ENCODE measurements around the gene TRIM50.
"Not testable (repeated sequence)": the region's sequence is repeated elsewhere in the genome, so short reads cannot be mapped to it uniquely, and the experiment has no call there.

TRIM50 gene

GRCh38 chr7:73327922-73328321 lies at the start of gene TRIM50, which contains the start of gene FKBP6:
TRIM50 (minus strand) TSS chr7:73328082; CDS start chr7:73324787, 3,295 bp downstream.
FKBP6 (plus strand) TSS chr7:73328161; CDS start chr7:73328429, 268 bp downstream.
- DNase-seq (ENCODE audit: low spot score), result not testable (repeated sequence)

- DNase-seq (ENCODE audit: low spot score), result no peak
These were observed 49.0 kb upstream of the TRIM50 start for GRCh38 chr7:73376671-73377412.

GRCh38 chr7:73376262-73376661 lies 48.4 kb upstream of the TRIM50 start:
- not testable (repeated sequence) for DNase-seq (ENCODE audit: low spot score)

GRCh38 chr7:73373741-73374140 lies 45.9 kb upstream of the TRIM50 start:
- DNase-seq (ENCODE audit: low spot score), result no peak

- no peak for DNase-seq (ENCODE audit: low spot score)
These were observed 41.7 kb upstream of the TRIM50 start for GRCh38 chr7:73369622-73370021.

GRCh38 chr7:73369009-73369408 lies 41.1 kb upstream of the TRIM50 start:
- DNase-seq (ENCODE audit: low spot score), result no peak

GRCh38 chr7:73366990-73367389 lies 39.1 kb upstream of the TRIM50 start:
- no peak for DNase-seq (ENCODE audit: low spot score)

GRCh38 chr7:73366127-73366526 lies 38.2 kb upstream of the TRIM50 start:
- no peak for DNase-seq (ENCODE audit: low spot score)

GRCh38 chr7:73364006-73364728 lies 36.3 kb upstream of the TRIM50 start:
- no peak for DNase-seq (ENCODE audit: low spot score)

GRCh38 chr7:73363225-73364005 lies 35.5 kb upstream of the TRIM50 start:
- no peak for DNase-seq (ENCODE audit: low spot score)

- DNase-seq (ENCODE audit: low spot score), result not testable (repeated sequence)
These were observed 32.7 kb upstream of the TRIM50 start for GRCh38 chr7:73360590-73360989.

- no peak for DNase-seq (ENCODE audit: low spot score)
These were observed 32.0 kb upstream of the TRIM50 start for GRCh38 chr7:73359746-73360375.

GRCh38 chr7:73359306-73359705 lies 31.4 kb upstream of the TRIM50 start:
- DNase-seq (ENCODE audit: low spot score), result no peak

- no peak for DNase-seq (ENCODE audit: low spot score)
These were observed 30.9 kb upstream of the TRIM50 start for GRCh38 chr7:73358590-73359275.

GRCh38 chr7:73356159-73356558 lies 28.3 kb upstream of the TRIM50 start:
- no peak for DNase-seq (ENCODE audit: low spot score)

- no peak for DNase-seq (ENCODE audit: low spot score)
These were observed 26.9 kb upstream of the TRIM50 start for GRCh38 chr7:73354821-73355220.

- DNase-seq (ENCODE audit: low spot score), result no peak
These were observed 26.3 kb upstream of the TRIM50 start for GRCh38 chr7:73354196-73354595.

- no peak for DNase-seq (ENCODE audit: low spot score)
These were observed 25.4 kb upstream of the TRIM50 start for GRCh38 chr7:73353243-73353642.

- DNase-seq (ENCODE audit: low spot score), result no peak
These were observed 24.9 kb upstream of the TRIM50 start for GRCh38 chr7:73352784-73353183.

- no peak for DNase-seq (ENCODE audit: low spot score)
These were observed 23.7 kb upstream of the TRIM50 start for GRCh38 chr7:73351447-73352167.
